ENCODE data around the gene OR7A5.
"Not testable (repeated sequence)": the region's sequence is repeated elsewhere in the genome, so short reads cannot be mapped to it uniquely, and the experiment has no call there.

OR7A5 gene

GRCh38 chr19:14782626-14783409 lies 52.2 kb downstream of the OR7A5 start:
- FAIRE-seq (no peak), DNase-seq (ENCODE audit: insufficient read length, low spot score) (no peak)
- TF ChIP-seq CTCF (IDR thresholded peaks at IDR 0.05; ENCODE audit: insufficient read depth, missing control alignments): no peak

- not testable (repeated sequence) for DNase-seq (ENCODE audit: insufficient read length, low spot score)
Measured at GRCh38 chr19:14781713-14782536, 53.1 kb downstream of the OR7A5 start.

GRCh38 chr19:14780622-14781225 lies 54.3 kb downstream of the OR7A5 start:
- not testable (repeated sequence) for DNase-seq (ENCODE audit: insufficient read length, low spot score); FAIRE-seq

More at GRCh38 chr19:14781713-14782536, 53.1 kb downstream of the OR7A5 start:
- not testable (repeated sequence) for FAIRE-seq

GRCh38 chr19:14779151-14779550 lies 55.8 kb downstream of the OR7A5 start:
- DNase-seq (ENCODE audit: insufficient read length, low spot score): no peak
- no peak for FAIRE-seq
- TF ChIP-seq CTCF (IDR thresholded peaks at IDR 0.05; ENCODE audit: insufficient read depth, missing control alignments): no peak

GRCh38 chr19:14778110-14778845 lies 56.7 kb downstream of the OR7A5 start, which contains the start of gene ADGRE2:
Gene ADGRE2 (minus strand): TSS chr19:14778560. CDS start chr19:14776756, 1,804 bp downstream.
- FAIRE-seq; DNase-seq (ENCODE audit: insufficient read length, low spot score): not testable (repeated sequence)

- DNase-seq (ENCODE audit: insufficient read length, low spot score); FAIRE-seq: not testable (repeated sequence)
Measured at GRCh38 chr19:14777645-14778044, 57.3 kb downstream of the OR7A5 start.

All from D721Med (cell line).